HuH-7.5 (cell line): ENCODE data around the gene SRP9.
A peak's percentile ranks its signal among the peaks of the same experiment; 100 is the strongest.
"Not testable (repeated sequence)": the region's sequence is repeated elsewhere in the genome, so short reads cannot be mapped to it uniquely, and the experiment has no call there.

Source experiments
- DNase-seq: peaks from one replicate; pipeline ENCODE4 v3.0.0; 2011; ENCODE audit warnings: low spot score

The SRP9 gene

GRCh38 chr1:225776294-225776693 lies 1.3 kb upstream of the SRP9 start:
- DNase-seq, result no peak

GRCh38 chr1:225777058-225777582 lies 506 bp upstream of the SRP9 start:
- DNase-seq, result no peak

DNA sequence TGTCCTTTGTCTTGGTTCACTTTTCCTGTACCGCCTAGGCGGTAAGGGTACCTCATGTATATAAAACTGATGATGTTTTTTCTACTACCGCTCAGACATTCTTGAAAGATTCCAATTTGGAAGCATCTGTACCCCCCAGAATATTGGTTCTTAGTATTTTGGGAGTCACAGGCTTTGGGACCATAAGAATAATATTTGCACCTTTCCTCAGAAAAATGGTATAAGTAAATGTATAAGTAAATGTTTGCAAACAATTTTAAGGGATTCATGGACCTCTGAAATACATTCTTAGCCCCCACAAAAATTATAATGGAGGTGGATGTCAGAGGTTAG lies 677 bp downstream of the SRP9 start:
- no peak for DNase-seq

DNA sequence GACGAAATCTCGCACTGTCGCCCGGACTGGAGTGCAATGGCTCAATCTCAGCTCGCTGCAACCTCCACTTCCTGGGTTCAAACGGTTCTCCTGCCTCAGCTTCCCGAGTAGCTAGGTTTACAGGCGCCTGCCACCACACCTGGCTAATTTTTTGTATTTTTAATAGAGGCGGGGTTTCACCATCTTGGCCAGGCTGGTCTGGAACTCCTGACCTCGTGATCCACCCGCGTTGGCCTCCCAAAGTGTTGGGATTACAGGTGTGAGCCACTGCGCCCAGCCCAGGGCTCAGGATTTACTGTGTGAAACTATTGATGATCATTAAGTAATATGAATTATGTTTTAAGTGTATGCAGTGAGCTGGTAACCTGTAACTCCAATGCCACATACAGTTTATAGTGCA lies 1.5 kb downstream of the SRP9 start:
- not testable (repeated sequence) for DNase-seq

DNA sequence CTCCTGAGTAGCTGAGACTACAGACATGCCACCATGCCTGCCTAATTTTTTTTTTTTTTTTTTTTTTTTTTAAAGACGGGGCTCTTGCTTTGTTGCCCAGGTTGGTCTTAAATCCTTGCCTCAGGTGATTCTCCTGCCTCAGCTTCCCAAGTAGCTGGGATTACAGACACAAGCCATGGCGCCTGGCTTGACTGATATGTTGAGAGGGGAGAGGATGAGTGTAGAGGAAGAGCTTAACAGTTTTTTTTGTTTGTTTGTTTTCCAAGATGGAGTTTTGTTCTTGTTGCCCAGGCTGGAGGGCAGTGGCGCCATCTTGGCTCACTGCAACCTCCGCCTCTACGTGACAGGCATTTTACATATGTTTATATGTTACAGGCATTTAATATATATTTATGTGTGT lies 2.5 kb downstream of the SRP9 start:
- no peak for DNase-seq

- no peak for DNase-seq
These were observed 3.0 kb downstream of the SRP9 start for GRCh38 chr1:225780630-225781029.

DNA sequence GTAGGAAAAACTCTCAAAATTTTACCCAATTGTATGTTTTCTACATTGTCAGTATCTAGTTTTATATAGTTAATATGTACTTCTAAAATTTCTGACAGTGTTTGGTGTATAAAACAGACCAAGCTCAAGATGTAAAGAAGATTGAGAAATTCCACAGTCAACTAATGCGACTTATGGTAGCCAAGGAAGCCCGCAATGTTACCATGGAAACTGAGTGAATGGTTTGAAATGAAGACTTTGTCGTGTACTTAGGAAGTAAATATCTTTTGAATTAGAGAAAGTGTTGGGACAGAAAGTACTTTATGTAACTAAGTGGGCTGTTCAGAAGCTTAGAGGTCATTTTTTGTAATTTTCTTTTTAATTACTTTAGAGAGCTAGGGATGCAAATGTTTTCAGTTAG lies 11.5 kb downstream of the SRP9 start:
- DNase-seq, result not testable (repeated sequence)

GRCh38 chr1:225794954-225795353 lies 17.3 kb downstream of the SRP9 start:
- no peak for DNase-seq

DNA sequence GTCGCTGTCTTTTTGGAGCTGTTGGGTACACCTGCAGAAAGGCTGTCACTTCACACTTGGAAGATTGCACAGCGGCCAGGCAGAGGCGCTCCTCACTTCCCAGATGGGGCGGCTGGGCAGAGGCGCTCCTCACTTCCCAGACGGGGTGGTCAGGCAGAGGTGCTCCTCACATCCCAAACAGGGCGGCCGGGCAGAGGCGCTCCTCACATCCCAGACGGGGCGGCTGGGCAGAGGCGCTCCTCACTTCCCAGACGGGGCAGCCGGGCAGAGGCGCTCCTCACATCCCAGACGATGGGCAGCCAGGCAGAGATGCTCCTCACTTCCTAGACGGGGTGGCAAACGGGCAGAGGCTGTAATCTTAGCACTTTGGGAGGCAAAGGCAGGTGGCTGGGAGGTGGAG lies 18.5 kb downstream of the SRP9 start:
- not testable (repeated sequence) for DNase-seq

DNA sequence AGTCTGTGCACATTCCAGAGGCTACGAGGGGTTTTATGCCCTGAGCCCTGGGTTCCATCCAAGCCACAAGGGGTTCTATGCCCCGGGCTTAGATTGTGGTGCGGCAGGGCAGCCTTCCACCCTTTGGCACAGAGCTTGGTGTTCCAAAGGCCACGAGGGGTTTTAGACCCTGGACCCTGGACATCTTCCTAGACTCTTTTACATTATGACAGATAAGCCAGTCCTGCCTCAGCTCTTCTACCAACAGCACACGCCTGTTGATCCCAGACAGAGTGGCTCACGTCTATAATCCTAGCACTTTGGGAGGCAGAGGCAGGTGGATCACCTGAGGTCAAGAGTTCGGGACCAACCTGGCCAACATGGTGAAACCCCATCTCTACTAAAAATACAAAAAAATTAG lies 23.5 kb downstream of the SRP9 start:
- DNase-seq, result not testable (repeated sequence)

- no peak for DNase-seq
These were observed 28.6 kb downstream of the SRP9 start for GRCh38 chr1:225806249-225806648.

GRCh38 chr1:225806736-225807135 lies 29.1 kb downstream of the SRP9 start:
- not testable (repeated sequence) for DNase-seq

GRCh38 chr1:225808136-225808535 lies 30.5 kb downstream of the SRP9 start:
- no peak for DNase-seq

GRCh38 chr1:225809842-225810578 lies 32.4 kb downstream of the SRP9 start, which contains the start of gene EPHX1:
EPHX1 (plus strand) TSS chr1:225810124; CDS start chr1:225828730, 18,606 bp downstream.
- peak; percentile 97 for DNase-seq

GRCh38 chr1:225810579-225811538 lies 33.2 kb downstream of the SRP9 start:
- peak; percentile 44 for DNase-seq

- DNase-seq, result no peak
These were observed 34.2 kb downstream of the SRP9 start for GRCh38 chr1:225811622-225812487.

DNA sequence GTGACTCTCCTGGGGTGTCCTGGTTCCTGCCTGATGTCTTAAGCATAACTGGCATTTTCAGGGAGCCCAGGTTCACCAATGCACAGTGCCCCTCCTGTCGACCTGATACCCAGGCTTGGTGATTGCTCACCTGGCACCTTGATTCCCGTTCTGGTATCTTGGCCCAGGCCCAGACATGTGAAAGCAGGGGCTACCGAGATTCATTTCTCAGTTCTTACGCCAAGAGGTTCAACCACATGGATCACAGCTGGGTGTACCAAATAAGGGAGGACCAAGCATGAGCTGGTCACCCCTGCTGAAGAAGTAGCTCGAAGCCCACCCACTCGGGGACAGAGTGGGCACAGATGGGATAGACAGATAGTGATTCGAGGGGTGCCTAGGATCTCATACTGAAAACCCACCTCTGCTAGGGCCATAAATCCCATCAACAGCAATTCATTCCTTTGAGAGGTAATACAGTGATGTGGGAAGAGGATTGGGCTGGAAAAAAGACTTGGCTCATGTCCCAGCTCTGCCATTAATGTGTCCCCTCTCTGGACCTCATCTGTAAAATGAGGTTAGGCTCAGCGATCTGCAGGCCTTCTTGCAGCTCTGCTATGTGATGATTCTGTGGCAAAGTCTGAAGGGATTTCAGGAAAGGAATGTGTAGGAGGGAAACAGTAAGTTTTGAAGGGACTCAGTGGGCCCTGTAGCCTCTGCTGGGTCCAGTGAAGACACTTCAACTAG lies 35.0 kb downstream of the SRP9 start:
- no peak for DNase-seq

GRCh38 chr1:225813214-225813964 lies 35.8 kb downstream of the SRP9 start:
- DNase-seq, result peak; percentile 85

DNA sequence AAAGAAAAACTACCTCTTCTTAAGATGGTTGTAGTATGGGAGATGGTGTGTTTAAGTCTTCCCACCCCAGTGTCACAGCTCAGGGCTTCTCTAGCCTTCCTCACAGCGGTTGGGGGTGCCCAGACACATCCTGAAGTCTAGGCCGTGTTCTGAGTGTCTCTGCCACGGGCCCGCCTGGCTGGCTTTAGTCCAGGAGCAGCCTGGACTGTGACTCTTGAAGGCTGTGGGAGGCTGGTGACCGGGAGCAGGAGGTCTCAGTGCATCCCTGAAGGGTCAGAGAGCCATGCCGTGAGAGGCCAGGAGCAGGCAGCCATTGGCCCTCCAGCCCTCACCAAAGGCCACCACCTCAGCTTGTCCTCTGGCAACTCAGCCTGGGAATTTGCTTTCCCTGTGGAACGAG lies 36.8 kb downstream of the SRP9 start:
- no peak for DNase-seq

DNA sequence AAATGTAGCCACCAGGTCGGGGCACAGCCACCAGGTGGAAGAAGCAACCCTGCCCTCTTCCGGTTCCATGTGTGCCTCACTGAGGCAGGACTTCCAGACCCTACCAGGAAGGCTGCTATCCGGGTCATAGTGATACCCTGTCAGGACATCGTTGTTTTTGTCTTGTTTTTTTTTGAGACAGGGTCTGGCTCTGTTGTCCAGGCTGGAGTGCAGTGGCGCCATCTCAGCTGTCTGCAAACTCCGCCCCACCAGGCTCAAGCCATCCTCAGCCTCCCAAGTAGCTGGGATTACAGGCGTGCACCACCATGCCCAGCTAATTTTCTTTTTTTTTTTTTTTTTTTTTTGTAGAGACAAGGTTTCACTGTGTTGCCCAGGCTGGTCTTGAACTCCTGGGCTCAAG lies 37.5 kb downstream of the SRP9 start:
- not testable (repeated sequence) for DNase-seq
